DOHH2 (cell line): ENCODE measurements around the gene VAMP4.

Experiments
- H3F3A ChIP-seq: fragments of 200-600 bp; sonication (generic), shearing (Covaris generic); 2 replicates; pipeline ENCODE4 v1.6.0; 2016; ENCODE audit warnings: antibody characterized with exemption, mild to moderate bottlenecking; ENCODE audit not compliant: control insufficient read depth, insufficient read depth
- H3K27ac ChIP-seq: fragments of 200-600 bp; sonication (generic); 2 replicates; pipeline ENCODE4 v1.5.1; 2014; ENCODE audit warnings: low read depth, mild to moderate bottlenecking, low read length, moderate library complexity
- H3K27me3 ChIP-seq: fragments of 200-600 bp; sonication (generic); 2 replicates; pipeline ENCODE4 v1.6.1; 2014; ENCODE audit warnings: mild to moderate bottlenecking, low read length, mixed read lengths; ENCODE audit not compliant: control insufficient read depth
- H3K36me3 ChIP-seq: fragments of 200-600 bp; sonication (generic); 2 replicates; pipeline ENCODE4 v1.6.1; 2014; ENCODE audit warnings: mild to moderate bottlenecking, low read length, moderate library complexity, mixed read lengths; ENCODE audit not compliant: control insufficient read depth
- H3K4me1 ChIP-seq: fragments of 200-600 bp; sonication (generic); 2 replicates; pipeline ENCODE4 v1.6.1; 2014; ENCODE audit warnings: mild to moderate bottlenecking, low read length, mixed read lengths; ENCODE audit not compliant: control insufficient read depth
- H3K4me2 ChIP-seq: fragments of 200-600 bp; sonication (generic); 2 replicates; pipeline ENCODE4 v1.6.0; 2014; ENCODE audit warnings: mild to moderate bottlenecking, low read length, moderate library complexity
- H3K4me3 ChIP-seq: fragments of 200-600 bp; sonication (generic); 2 replicates; pipeline ENCODE4 v1.5.1; 2014; ENCODE audit warnings: mild to moderate bottlenecking, low read length, mixed read lengths
- H3K79me2 ChIP-seq: fragments of 200-600 bp; sonication (generic); 2 replicates; pipeline ENCODE4 v1.6.1; 2014; ENCODE audit warnings: mild to moderate bottlenecking, low read length, mixed read lengths; ENCODE audit not compliant: control insufficient read depth
- H3K9me2 ChIP-seq: fragments of 200-600 bp; sonication (generic); replicated peaks from 2 replicates; pipeline ENCODE4 v1.6.1; 2014; ENCODE audit warnings: mild to moderate bottlenecking, low read length, mixed read lengths; ENCODE audit not compliant: control insufficient read depth
- H3K9me3 ChIP-seq: fragments of 200-600 bp; sonication (generic); 2 replicates; pipeline ENCODE4 v1.6.1; 2014; ENCODE audit warnings: antibody characterized with exemption, low read length, mixed read lengths; ENCODE audit not compliant: control insufficient read depth, insufficient read depth
- H4K20me1 ChIP-seq: fragments of 200-600 bp; sonication (generic); 2 replicates; pipeline ENCODE4 v1.6.0; 2014; ENCODE audit warnings: low read depth, mild to moderate bottlenecking, antibody characterized with exemption, low read length, moderate library complexity; ENCODE audit not compliant: control insufficient read depth, insufficient read depth
- CTCF ChIP-seq: fragments of 200-600 bp; sonication (generic); IDR thresholded peaks from one replicate; pipeline ENCODE4 v1.5.1; 2014; ENCODE audit warnings: antibody characterized with exemption, mild to moderate bottlenecking, low read depth, low read length; ENCODE audit not compliant: poor library complexity, severe bottlenecking
- EZH2phosphoT487 ChIP-seq: fragments of 200-600 bp; sonication (generic); IDR thresholded peaks from 2 replicates; pipeline ENCODE4 v1.6.1; 2017; ENCODE audit warnings: borderline replicate concordance, mild to moderate bottlenecking, antibody characterized with exemption, low read length, moderate library complexity, mixed read lengths

VAMP4 gene

DNA sequence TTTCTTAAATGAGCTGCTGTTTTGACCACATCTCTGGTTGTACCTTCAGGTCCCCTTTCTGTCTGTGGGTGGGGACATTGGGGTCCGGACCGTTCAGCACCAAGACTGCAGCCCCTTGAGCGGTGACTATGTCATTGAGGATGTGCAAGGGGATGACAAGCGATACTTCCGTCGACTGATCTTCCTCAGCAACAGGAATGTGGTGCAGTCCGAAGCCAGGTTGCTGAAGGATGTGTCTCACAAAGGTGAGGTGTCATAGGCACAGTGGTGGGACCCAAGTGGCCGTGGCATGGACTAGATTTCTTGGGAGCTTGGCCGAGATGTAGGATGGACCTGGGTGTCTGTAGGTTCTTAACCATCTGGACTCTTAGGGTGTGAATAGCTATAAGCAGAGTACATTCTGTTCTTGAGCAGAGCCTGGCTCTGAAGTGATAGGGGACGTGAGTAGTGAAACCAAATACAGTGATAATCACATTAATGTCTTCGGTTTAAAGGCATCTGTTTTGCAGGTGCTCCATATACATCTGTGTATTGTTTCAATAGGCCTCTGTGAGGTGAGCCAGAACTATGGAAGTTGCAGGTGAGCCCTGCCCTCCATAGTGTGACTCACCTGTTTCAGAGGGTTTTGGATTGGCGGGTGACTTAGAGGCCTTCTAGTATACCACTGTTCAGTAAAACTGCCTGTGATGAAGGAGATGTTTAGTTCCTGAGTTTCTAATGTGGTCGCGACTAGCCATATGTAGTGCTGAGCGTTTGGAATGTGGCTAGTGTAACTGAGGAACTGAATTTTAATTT is 46.0 kb upstream of the VAMP4 start:
- H3K4me3 ChIP-seq, result no peak overlapping the region
- H3K9me2 ChIP-seq, result no peaks in the 10 kb centered on the region
- H3K79me2 ChIP-seq, result peaks cover 45% of the 10 kb centered on the region
- 0 out of 2 replicates have a peak, but pooled peaks cover 2% of the 10 kb centered on the region for H4K20me1 ChIP-seq
- no peaks in the 10 kb centered on the region for H3F3A ChIP-seq
- peaks cover 99% of the 10 kb centered on the region for H3K36me3 ChIP-seq
- TF ChIP-seq EZH2phosphoT487, result no peak
- TF ChIP-seq CTCF, result no peak
- H3K9me3 ChIP-seq, result no peaks in the 10 kb centered on the region
- no peak overlapping the region for H3K27ac ChIP-seq
- no peaks in the 10 kb centered on the region for H3K27me3 ChIP-seq
- H3K4me2 ChIP-seq, result no peak overlapping the region
- H3K4me1 ChIP-seq, result peaks cover 20% of the 10 kb centered on the region

GRCh38 chr1:171786534-171786933 is 44.7 kb upstream of the VAMP4 start:
- H3K4me2 ChIP-seq, result no peak overlapping the region
- TF ChIP-seq CTCF, result no peak
- TF ChIP-seq EZH2phosphoT487, result no peak
- peaks cover 29% of the 10 kb centered on the region for H3K4me1 ChIP-seq
- no peaks in the 10 kb centered on the region for H3K9me3 ChIP-seq
- H3F3A ChIP-seq, result no peaks in the 10 kb centered on the region
- peaks cover 90% of the 10 kb centered on the region for H3K36me3 ChIP-seq
- no peak overlapping the region for H3K4me3 ChIP-seq
- H3K79me2 ChIP-seq, result peaks cover 59% of the 10 kb centered on the region
- no peaks in the 10 kb centered on the region for H3K27me3 ChIP-seq
- no peak overlapping the region for H3K27ac ChIP-seq
- 0 out of 2 replicates have a peak, but pooled peaks cover 2% of the 10 kb centered on the region for H4K20me1 ChIP-seq
- H3K9me2 ChIP-seq, result no peaks in the 10 kb centered on the region

DNA sequence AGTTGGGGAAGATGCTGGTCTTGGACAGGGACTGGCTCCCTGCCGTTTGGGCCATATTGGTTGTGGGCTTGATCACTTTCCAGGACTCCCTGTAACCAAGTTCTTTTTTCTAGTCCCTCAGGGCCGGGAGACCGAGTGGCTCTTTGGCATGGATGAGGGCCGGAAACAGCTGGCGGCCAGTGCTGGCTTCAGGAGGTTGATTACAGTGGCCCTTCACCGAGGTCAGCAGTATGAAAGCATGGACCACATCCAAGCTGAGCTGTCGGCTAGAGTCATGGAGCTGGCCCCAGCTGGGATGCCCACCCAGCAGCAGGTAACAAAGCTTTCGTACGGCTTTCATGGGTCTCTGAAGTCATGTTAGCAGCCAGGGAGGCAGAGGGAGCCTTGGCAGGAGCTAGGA is 43.9 kb upstream of the VAMP4 start:
- Histone ChIP-seq H3K27ac (no peak overlapping the region), H3K79me2 (peaks cover 60% of the 10 kb centered on the region), H4K20me1 (0 out of 2 replicates have a peak, but pooled peaks cover 2% of the 10 kb centered on the region), H3K27me3 (no peaks in the 10 kb centered on the region), H3K4me2 (no peak overlapping the region), H3K4me1 (peaks cover 31% of the 10 kb centered on the region), H3K9me3 (no peaks in the 10 kb centered on the region), H3K36me3 (peaks cover 82% of the 10 kb centered on the region), H3K4me3 (no peak overlapping the region), H3K9me2 (no peaks in the 10 kb centered on the region), H3F3A (peaks cover 2% of the 10 kb centered on the region; the same call in 1 of the 2 replicates)
- TF ChIP-seq CTCF, result no peak
- no peak for TF ChIP-seq EZH2phosphoT487
